H1 (cell line): ENCODE results near the gene FBXW5. TPM values are rescaled to one million over a fixed set of nuclear protein-coding genes. Genes with fewer than 3 reads are reported as not detected.

Source experiments
- CTCF ChIA-PET: fragments of 300-600 bp; sonication (Branson Sonifier 250); formaldehyde crosslinking; loops from one replicate; lab custom pipeline; 2021; ENCODE audit not compliant: partially characterized antibody; lab: Charles Lee
- POLR2A ChIA-PET: fragments of 300-600 bp; sonication (Branson Sonifier 250); formaldehyde crosslinking; loops from one replicate; lab custom pipeline; 2021; ENCODE audit warnings: inconsistent platforms; ENCODE audit not compliant: partially characterized antibody; lab: Charles Lee
- DNase-seq, 2 experiments: peaks; one replicate each; pipeline versions ENCODE4 v3.0.0 to v3.0.0-alpha.2; 2010 to 2022; ENCODE audit warnings: low spot score in 2 of 2, low read depth in 1 of 2, mixed read lengths in 1 of 2
- FAIRE-seq: peaks from 2 replicates; lab custom pipeline; 2011; peaks lifted over from hg19 to GRCh38; lab: Jason Lieb, UNC
- H2AFZ ChIP-seq: 2 replicates; pipeline ENCODE4 v1.8.1; 2012; ENCODE audit warnings: low read length, inconsistent platforms
- H2AK5ac ChIP-seq: 2 replicates; pipeline ENCODE4 v1.6.1; 2013; ENCODE audit warnings: low read depth, low read length
- H2BK120ac ChIP-seq: replicated peaks from 2 replicates; pipeline ENCODE3; 2013; ENCODE audit warnings: low read depth, low read length, inconsistent platforms
- H2BK12ac ChIP-seq: 2 replicates; pipeline ENCODE4 v1.6.1; 2013; ENCODE audit warnings: low read depth, low read length
- H2BK15ac ChIP-seq: 2 replicates; pipeline ENCODE4 v1.6.1; 2013; ENCODE audit warnings: low read length
- H2BK20ac ChIP-seq: 2 replicates; pipeline ENCODE4 v1.6.1; 2013; ENCODE audit warnings: low read length
- H2BK5ac ChIP-seq: 2 replicates; pipeline ENCODE4 v1.6.1; 2013; ENCODE audit warnings: low read depth, low read length
- H3K14ac ChIP-seq: 2 replicates; pipeline ENCODE4 v1.6.1; 2013; ENCODE audit warnings: inconsistent platforms; ENCODE audit not compliant: insufficient read length
- H3K18ac ChIP-seq: 2 replicates; pipeline ENCODE4 v1.6.1; 2013; ENCODE audit warnings: low read length; ENCODE audit errors: extremely low read depth
- H3K23ac ChIP-seq: 2 replicates; pipeline ENCODE4 v1.6.1; 2013; ENCODE audit warnings: inconsistent platforms; ENCODE audit not compliant: insufficient read length
- H3K23me2 ChIP-seq: 2 replicates; pipeline ENCODE4 v1.6.1; 2013; ENCODE audit warnings: low read depth, low read length
- H3K27ac ChIP-seq: 2 replicates; pipeline ENCODE4 v1.6.1; 2011; ENCODE audit warnings: low read depth, low read length, inconsistent platforms
- H3K27me3 ChIP-seq, 4 experiments: replicated peaks in 1 of 4; 1 replicate in 1 of 4; 2 replicates in 3 of 4; pipeline versions ENCODE4 v1.6.1 to v1.8.1; 2011 to 2013; ENCODE audit warnings: low read length in 3 of 4, mild to moderate bottlenecking in 3 of 4, inconsistent platforms in 2 of 4, mixed read lengths in 2 of 4, moderate library complexity in 1 of 4; ENCODE audit not compliant: control insufficient read depth in 3 of 4, insufficient read depth in 3 of 4; ENCODE audit errors: extremely low read depth in 1 of 4
- H3K36me3 ChIP-seq, 4 experiments: 2 replicates each; pipeline versions ENCODE4 v1.6.1 to v1.8.1; 2011 to 2013; ENCODE audit warnings: mild to moderate bottlenecking in 4 of 4, low read length in 3 of 4, moderate library complexity in 2 of 4, control low read depth in 1 of 4, inconsistent platforms in 1 of 4; ENCODE audit not compliant: insufficient read depth in 4 of 4, control insufficient read depth in 2 of 4
- H3K4ac ChIP-seq: replicated peaks from 2 replicates; pipeline ENCODE3; 2013; ENCODE audit warnings: low read length, low read depth, mixed read lengths, inconsistent platforms; ENCODE audit not compliant: insufficient read length
- H3K4me1 ChIP-seq, 4 experiments: replicated peaks in 1 of 4; 1 replicate in 1 of 4; 2 replicates in 3 of 4; pipeline versions ENCODE4 v1.6.1 to v1.8.1; 2011 to 2013; ENCODE audit warnings: low read length in 3 of 4, inconsistent platforms in 2 of 4, mixed read lengths in 1 of 4; ENCODE audit not compliant: insufficient read depth in 4 of 4, control insufficient read depth in 3 of 4
- H3K4me2 ChIP-seq, 2 experiments: 2 replicates each; pipeline versions ENCODE4 v1.6.1 to v1.8.1; 2011 to 2013; ENCODE audit warnings: low read depth in 2 of 2, low read length in 2 of 2, control low read depth in 1 of 2, inconsistent platforms in 1 of 2, mild to moderate bottlenecking in 1 of 2; ENCODE audit not compliant: insufficient read depth in 1 of 2
- H3K4me3 ChIP-seq, 4 experiments: fragments of 200-600, 300-600 bp in 1 of 4; sonication (generic), shearing (Covaris generic), sonication (Bioruptor Twin) in 1 of 4; 2 replicates each; pipeline versions ENCODE4 v1.5.1 to v1.8.1; 2011 to 2016; ENCODE audit warnings: low read length in 4 of 4, low read depth in 3 of 4, control low read depth in 2 of 4, inconsistent platforms in 2 of 4, mild to moderate bottlenecking in 2 of 4, mixed read lengths in 1 of 4, moderate library complexity in 1 of 4; ENCODE audit not compliant: insufficient read depth in 2 of 4; ENCODE audit errors: extremely low read depth in 1 of 4
- H3K56ac ChIP-seq: replicated peaks from 2 replicates; pipeline ENCODE3; 2013; ENCODE audit warnings: low read depth, mild to moderate bottlenecking, mixed read lengths, low read length, inconsistent platforms; ENCODE audit not compliant: insufficient read length
- H3K79me1 ChIP-seq: 2 replicates; pipeline ENCODE4 v1.6.1; 2013; ENCODE audit warnings: low read depth, low read length, control low read depth
- H3K79me2 ChIP-seq, 2 experiments: 2 replicates each; pipeline versions ENCODE4 v1.6.1 to v1.8.1; 2012 to 2013; ENCODE audit warnings: low read length in 2 of 2, mild to moderate bottlenecking in 2 of 2, inconsistent platforms in 1 of 2; ENCODE audit not compliant: insufficient read depth in 2 of 2, control insufficient read depth in 1 of 2
- H3K9ac ChIP-seq, 4 experiments: replicated peaks in 1 of 4; 1 replicate in 1 of 4; 2 replicates in 3 of 4; pipeline versions ENCODE4 v1.6.1 to v1.8.1; 2011 to 2013; ENCODE audit warnings: low read depth in 3 of 4, low read length in 3 of 4, control low read depth in 2 of 4, mild to moderate bottlenecking in 2 of 4, moderate library complexity in 2 of 4, inconsistent platforms in 1 of 4; ENCODE audit errors: extremely low read depth in 1 of 4
- H3K9me3 ChIP-seq, 2 experiments: 2 replicates each; pipeline versions ENCODE4 v1.6.1 to v1.8.1; 2012 to 2013; ENCODE audit warnings: mild to moderate bottlenecking in 2 of 2, moderate library complexity in 2 of 2, control low read depth in 1 of 2, inconsistent platforms in 1 of 2, low read depth in 1 of 2, low read length in 1 of 2, mixed read lengths in 1 of 2; ENCODE audit not compliant: insufficient read depth in 2 of 2
- H4K20me1 ChIP-seq, 2 experiments: replicated peaks in 1 of 2; 2 replicates each; pipeline versions ENCODE3 to v1.8.1; 2011 to 2013; ENCODE audit warnings: inconsistent platforms in 2 of 2, low read length in 2 of 2, mild to moderate bottlenecking in 1 of 2; ENCODE audit not compliant: insufficient read depth in 2 of 2, control insufficient read depth in 1 of 2
- H4K5ac ChIP-seq: 2 replicates; pipeline ENCODE4 v1.6.1; 2013; ENCODE audit warnings: low read length, low read depth, mixed read lengths, inconsistent platforms; ENCODE audit not compliant: insufficient read length
- H4K8ac ChIP-seq: 2 replicates; pipeline ENCODE4 v1.8.0; 2013; ENCODE audit warnings: mild to moderate bottlenecking, moderate library complexity, low read length, inconsistent platforms; ENCODE audit not compliant: insufficient read depth; ENCODE audit errors: extremely low read depth
- H4K91ac ChIP-seq: replicated peaks from 2 replicates; pipeline ENCODE3; 2013; ENCODE audit warnings: low read length, mixed read lengths, inconsistent platforms; ENCODE audit not compliant: insufficient read length
- FOSL1 ChIP-seq: IDR thresholded peaks from 2 replicates; pipeline ENCODE4 v1.6.1; 2011; ENCODE audit warnings: mild to moderate bottlenecking, low read depth, low read length, moderate library complexity; ENCODE audit not compliant: insufficient read depth
- WGBS, 2 experiments: shearing (Covaris generic) in 1 of 2; methylation state at CpG; one replicate each; pipeline versions ENCODE4 v1.1.6 to v1.1.7; 2013 to 2015; ENCODE audit warnings: low lambda C conversion rate in 2 of 2, mixed read lengths in 2 of 2, inconsistent platforms in 1 of 2, low coverage in 1 of 2, missing lambda C conversion rate in 1 of 2; ENCODE audit not compliant: insufficient replicate concordance in 2 of 2, insufficient coverage in 1 of 2, insufficient read length in 1 of 2; ENCODE audit errors: extremely low coverage in 1 of 2, missing lambda C conversion rate in 1 of 2; 5-methylcytosine and 5-hydroxymethylcytosine counted together
- polyA plus RNA-seq, 7 experiments: library from polyadenylated mRNA; depleted of rRNA in 3 of 7; stranded (reverse) in 5 of 7; unstranded in 2 of 7; fragments of >200 nt in 5 of 7; fragments of 200-250 nt in 2 of 7; gene quantifications; 1 replicate in 5 of 7; 2 replicates in 1 of 7; 4 replicates in 1 of 7; pipeline versions ENCODE4 v1.2.1 to v1.2.3, GENCODE V29; 2011 to 2013; ENCODE audit warnings: missing spikeins in 2 of 7, mixed read lengths in 2 of 7
- total RNA-seq: library from RNA; stranded (reverse); fragmentation: NEBNext Ultra II Directional; extraction: Animal tissue kit (Norgen Biotek cat#: 25700); gene quantifications from 2 replicates; pipeline ENCODE4 v1.2.1, GENCODE V29; 2021

FBXW5 gene
- total and polyA plus RNA-seq, 2 of the 8 experiments (the other 6 are each of a cell fraction or from before 2014, with no cell fraction given), result 49.0 to 71.0 TPM

DNA sequence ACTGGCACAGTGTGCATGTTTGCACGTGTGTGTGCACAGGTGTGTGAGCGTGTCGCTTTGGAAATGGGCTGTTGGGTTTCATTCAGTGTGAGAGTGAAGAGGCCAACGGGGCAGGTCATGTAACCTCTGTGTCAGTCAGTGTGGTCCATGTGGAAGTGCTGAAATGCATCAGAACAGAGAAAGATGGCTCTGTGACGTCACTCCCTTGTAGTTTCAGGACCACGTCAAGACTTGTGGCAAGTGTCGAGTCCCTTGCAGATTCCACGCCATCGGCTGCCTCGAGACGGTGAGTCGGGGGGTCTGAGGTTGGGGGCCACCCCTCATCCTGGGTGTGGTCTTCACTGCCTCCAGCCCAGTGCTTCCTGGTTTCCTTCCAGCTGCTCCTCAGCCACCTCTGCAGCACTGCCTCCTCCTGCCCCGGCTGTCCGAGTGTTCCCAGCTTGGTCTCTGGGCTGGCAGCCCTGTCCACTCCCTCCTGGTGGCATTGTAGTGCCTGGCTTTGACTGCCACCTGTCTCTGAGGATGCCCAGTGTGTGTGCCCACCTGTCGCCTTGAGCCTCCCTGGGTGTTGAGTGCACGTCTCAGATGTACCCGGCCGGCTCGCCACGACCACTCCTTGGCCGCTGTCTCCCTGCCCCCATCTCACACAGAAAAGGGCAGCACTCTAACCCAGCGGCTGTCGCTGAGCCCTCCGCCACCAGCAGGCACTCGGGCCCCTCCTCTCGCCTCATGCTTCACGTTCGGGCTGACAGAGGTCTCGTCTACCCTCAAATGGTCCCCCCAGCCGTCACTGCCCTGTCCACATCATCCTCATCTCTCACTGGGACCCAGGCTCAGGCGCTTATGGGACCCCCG is 28.0 kb downstream of the FBXW5 start:
- Histone ChIP-seq H2BK20ac (no peak overlapping the region), H3K56ac (no peak overlapping the region), H3K18ac (no peak overlapping the region), H4K20me1 (peaks cover 4 to 13% of the 10 kb centered on the region in 2 experiments), H3K4me2 (no peak overlapping the region), H3K4me3 (no peak overlapping the region), H3K27ac (no peak overlapping the region), H3K9ac (no peak overlapping the region), H3K4ac (no peak overlapping the region), H3K9me3 (no peaks in the 10 kb centered on the region), H3K79me2 (no peaks in the 10 kb centered on the region), H3K79me1 (peaks cover 2% of the 10 kb centered on the region; the same call in 1 of the 2 replicates), H2BK15ac (no peak overlapping the region), H3K23ac (no peak overlapping the region), H3K23me2 (no peaks in the 10 kb centered on the region), H2AFZ (no peak overlapping the region), H2AK5ac (no peak overlapping the region), H3K27me3 (no peaks in the 10 kb centered on the region), H3K4me1 (no peaks in the 10 kb centered on the region), H4K91ac (no peak overlapping the region), H2BK12ac (no peak overlapping the region), H2BK5ac (no peak overlapping the region; the same call in 1 of the 2 replicates), H4K5ac (no peak overlapping the region), H4K8ac (peak overlapping the region; percentile 65; the same call in 1 of the 2 replicates), H3K36me3 (peaks cover 20 to 48% (median 33%) of the 10 kb centered on the region in 4 experiments)
- 88% methylated on average over 32 of the region's 32 CpGs; no CpG with 5 or more reads in 1 of the 2 experiments for WGBS, 2 experiments
- POLR2A ChIA-PET, result interaction anchor here (1.0 kb wide), 1 partner anchor 25 kb away, joined by 3 read pairs; no protein-coding TSS in a partner anchor
- FAIRE-seq, result no peak
- no peak for DNase-seq
- TF ChIP-seq FOSL1, result no peak
- TF ChIP-seq, all 59 proteins: peak for 0
- CTCF ChIA-PET, result interaction anchor here (0.7 to 1.0 kb wide), 2 partner anchors 48 to 74 kb away, joined by 3 to 4 read pairs; partner anchors contain the start of gene AJM1
- Histone ChIP-seq H2BK120ac (no peak overlapping the region), H3K14ac (no peak overlapping the region)
